SU-DHL-6 (cell line): Measurements from ENCODE around the gene H2BK1.

ENCODE experiments used
- EZH2phosphoT487 ChIP-seq: fragments of 200-600 bp; sonication (generic), shearing (Covaris generic); conservative IDR thresholded peaks from 2 replicates; pipeline ENCODE4 v1.6.1; 2018; ENCODE audit warnings: mild to moderate bottlenecking, antibody characterized with exemption, low read length, moderate library complexity, mixed read lengths
- TF ChIP-seq, protein P1 (sequence below): fragments of 200-600 bp; sonication (generic); IDR thresholded peaks from one replicate; pipeline ENCODE4 v1.5.1; 2017; ENCODE audit warnings: antibody characterized with exemption, mild to moderate bottlenecking, low read length, moderate library complexity; ENCODE audit not compliant: insufficient read depth, poor library complexity, severe bottlenecking

DNA sequence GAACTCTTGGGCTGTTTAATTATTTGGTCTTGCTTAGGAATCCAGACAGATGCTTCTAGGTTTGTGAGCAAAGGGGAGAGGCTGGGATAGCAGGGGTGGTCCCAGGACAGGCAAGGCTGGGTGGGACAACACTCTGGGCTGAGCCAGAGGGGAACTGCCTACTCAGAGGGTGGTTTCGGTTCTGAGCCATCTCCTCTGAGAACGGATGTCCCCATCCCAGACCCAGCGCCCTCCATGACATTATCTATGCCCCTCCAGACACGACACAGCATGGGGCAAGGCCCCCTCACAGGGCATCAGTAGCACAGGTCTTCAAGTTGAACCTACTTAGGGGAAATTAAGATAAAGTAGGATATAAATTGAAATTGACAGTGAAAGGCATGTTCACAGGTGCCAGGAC is 30.3 kb downstream of the H2BK1 start:
- TF ChIP-seq, protein P1, sequence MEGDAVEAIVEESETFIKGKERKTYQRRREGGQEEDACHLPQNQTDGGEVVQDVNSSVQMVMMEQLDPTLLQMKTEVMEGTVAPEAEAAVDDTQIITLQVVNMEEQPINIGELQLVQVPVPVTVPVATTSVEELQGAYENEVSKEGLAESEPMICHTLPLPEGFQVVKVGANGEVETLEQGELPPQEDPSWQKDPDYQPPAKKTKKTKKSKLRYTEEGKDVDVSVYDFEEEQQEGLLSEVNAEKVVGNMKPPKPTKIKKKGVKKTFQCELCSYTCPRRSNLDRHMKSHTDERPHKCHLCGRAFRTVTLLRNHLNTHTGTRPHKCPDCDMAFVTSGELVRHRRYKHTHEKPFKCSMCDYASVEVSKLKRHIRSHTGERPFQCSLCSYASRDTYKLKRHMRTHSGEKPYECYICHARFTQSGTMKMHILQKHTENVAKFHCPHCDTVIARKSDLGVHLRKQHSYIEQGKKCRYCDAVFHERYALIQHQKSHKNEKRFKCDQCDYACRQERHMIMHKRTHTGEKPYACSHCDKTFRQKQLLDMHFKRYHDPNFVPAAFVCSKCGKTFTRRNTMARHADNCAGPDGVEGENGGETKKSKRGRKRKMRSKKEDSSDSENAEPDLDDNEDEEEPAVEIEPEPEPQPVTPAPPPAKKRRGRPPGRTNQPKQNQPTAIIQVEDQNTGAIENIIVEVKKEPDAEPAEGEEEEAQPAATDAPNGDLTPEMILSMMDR = no peak
- TF ChIP-seq EZH2phosphoT487 = no peak
